Left lobe of liver (tissue), 2 donors: ENCODE measurements around the gene NUDT12. TPM values are rescaled to one million over a fixed set of nuclear protein-coding genes. Genes with fewer than 3 reads are reported as not detected.
A peak's percentile ranks its signal among the peaks of the same experiment; 100 is the strongest.

Experiments
- ATAC-seq: fragments of 200-7000 bp; cut with Tn5 transposase; one replicate; pipeline ENCODE4 v1.9.1; 2020; ENCODE audit warnings: mild to moderate bottlenecking, moderate library complexity
- DNase-seq: peaks from one replicate; pipeline ENCODE4 v3.0.0-alpha.2; 2020; ENCODE audit warnings: low spot score
- total RNA-seq: library from RNA; stranded (reverse); gene quantifications from one replicate; pipeline ENCODE4 v1.2.1, GENCODE V29; 2021
- donor health status: DM: no; HTN: no; CAD: no; lungs with moderate emphysema.
- donor health status: DM: no; HTN: yes; CAD: no.

The NUDT12 gene
- total RNA-seq, 1 donor from 2014 or later, result 17.4 TPM

DNA sequence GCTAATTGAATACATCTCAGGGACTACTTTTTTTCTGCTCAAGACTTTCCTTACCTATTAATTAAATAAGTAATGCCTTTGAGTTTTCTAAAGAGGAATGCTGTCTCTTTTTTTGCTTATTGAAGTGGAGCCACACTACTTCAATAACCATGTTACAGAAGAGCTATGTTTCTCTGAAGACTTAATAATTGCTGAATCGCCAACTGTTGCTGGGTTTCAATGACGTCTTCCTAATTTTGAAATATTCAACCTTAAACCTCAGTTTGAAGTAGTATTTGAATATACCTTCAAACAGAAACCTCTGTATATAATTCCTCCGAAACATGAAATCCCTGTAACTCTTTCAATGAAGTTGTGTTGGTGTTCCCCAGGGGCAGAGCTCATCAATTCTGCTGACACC is 21.0 kb downstream of the NUDT12 start:
- DNase-seq (no peak), ATAC-seq (no peak)

- DNase-seq, result no peak
- ATAC-seq, result no peak
Measured at GRCh38 chr5:103541114-103541513, 21.5 kb downstream of the NUDT12 start.

DNA sequence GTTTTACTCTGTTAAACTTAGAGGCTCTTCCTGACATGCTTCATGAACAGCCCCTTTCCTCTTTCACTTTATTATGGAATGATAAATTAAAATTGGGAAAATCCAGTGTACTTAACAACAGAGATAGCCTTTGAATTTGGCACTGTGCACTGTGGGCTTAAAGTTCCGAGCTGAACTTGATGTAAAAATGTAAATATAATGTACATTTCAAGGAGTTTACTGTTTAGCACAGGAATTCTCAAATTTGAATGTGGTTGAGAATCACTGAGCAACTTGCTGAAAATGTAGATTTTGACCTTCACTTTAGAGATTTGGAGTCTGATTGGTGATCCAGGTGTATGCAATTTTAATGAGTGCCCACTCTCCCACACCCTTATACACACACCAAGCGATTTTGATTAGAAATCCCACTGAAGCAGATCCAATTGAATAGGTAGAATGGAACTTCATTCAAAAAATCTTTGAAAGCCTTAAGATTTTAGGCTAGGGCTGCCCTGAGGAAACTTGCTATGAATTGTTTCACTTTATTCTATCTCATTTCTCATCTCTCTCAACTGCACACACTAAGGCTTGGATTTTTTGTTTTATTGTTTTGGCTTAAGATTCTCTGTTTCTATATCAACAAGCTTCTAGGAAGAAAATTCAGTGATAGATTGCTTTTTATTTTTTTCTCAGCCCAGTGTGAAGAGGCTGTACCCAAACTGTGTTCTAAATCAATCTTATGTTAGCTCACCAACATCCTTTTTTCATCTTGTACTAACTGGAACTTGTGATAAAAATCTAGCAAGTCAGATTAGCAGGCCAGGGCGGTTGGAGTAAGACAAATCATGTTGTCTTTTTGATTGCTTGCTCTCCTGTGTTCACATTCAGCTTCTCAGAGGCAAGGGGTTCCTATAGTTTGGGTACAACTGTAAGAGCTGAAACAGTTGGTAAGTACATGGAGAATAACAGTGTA is 22.9 kb downstream of the NUDT12 start:
- no peak for ATAC-seq
- no peak for DNase-seq

DNA sequence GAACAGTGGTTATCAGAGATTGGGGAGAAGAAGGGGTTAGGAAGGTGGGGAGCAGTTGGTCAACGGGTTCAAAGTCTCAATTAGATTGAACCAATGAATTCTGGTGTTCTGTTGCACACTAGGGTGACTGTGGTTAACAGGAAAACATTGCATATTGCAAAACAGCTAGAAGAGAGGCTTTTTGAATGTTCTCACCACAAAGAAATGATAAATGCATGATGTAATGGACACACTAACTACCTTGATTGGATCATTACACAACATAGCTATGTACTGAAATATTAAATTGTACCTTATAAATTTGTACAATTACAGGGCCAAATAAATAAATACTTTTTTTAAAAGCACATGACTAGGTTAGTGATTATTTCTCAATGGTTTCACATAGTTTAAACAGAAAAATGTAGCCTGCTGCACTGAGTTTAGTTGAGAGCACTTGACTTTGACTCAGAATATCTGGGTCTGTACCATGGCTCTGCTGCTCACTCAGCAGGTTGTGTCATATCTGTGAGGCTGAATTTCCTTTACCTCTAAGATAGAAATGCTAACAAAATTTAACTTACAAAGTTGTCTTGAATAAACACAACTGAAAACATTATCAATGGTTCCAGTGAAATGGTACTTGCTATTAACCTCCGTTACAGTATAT is 30.4 kb downstream of the NUDT12 start:
- DNase-seq, result no peak
- ATAC-seq, result no peak

DNA sequence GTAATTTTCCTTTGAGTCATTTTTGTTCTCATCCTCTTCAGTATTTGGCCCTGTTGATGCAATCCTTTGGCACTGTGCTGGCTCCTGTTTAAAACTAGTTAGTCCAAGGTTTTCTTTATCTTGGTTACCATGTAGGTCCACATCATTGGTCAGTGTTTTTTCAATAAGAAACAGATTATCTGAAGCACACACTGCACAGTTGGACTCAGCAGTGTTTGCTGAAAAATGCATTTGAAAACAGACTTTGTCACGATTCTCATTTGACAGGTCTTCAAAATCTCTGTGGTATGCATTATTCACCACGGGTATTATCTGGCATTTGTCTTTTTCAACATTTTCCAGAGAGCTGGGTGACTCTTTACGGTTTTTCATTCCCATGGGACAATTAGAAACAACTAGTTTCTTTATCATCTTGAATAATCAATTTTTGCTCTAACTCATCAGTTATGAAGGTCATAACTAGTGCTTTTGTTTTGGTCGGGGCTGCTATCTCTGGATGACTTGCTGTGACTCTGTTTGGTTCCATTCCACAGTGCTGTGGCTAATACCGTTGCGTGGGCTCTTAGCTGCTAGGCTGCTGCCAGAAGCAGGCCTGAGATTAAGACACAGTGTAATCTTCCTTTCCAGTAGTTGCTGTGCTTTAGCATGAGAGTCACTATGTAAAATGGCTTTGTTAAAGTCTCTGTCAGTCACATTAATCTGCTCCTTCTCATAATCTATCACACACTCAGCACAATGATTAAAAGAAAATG is 36.2 kb downstream of the NUDT12 start:
- DNase-seq (no peak), ATAC-seq (no peak)

GRCh38 chr5:103525361-103525760 is 37.2 kb downstream of the NUDT12 start:
- DNase-seq, result no peak
- no peak for ATAC-seq

DNA sequence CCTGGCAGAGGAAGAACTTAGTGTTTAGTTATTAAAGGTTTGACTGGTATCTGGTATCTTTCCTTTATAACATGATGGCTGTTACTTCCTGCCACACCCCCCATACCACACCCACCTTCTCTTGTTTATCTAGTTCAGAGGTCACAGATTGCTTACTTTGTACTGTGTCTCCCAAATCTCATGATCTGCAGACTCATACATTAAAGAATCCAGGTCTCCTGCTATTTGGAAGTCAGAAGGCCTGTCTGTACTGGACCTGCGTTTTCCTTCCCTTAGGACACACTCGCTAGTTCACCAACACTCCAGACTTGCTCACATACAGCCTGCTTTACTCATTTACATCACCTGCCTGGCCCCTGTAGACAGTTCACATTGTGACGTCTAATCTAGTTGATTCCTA is 39.3 kb downstream of the NUDT12 start:
- ATAC-seq, result peak; percentile 26
- no peak for DNase-seq

DNA sequence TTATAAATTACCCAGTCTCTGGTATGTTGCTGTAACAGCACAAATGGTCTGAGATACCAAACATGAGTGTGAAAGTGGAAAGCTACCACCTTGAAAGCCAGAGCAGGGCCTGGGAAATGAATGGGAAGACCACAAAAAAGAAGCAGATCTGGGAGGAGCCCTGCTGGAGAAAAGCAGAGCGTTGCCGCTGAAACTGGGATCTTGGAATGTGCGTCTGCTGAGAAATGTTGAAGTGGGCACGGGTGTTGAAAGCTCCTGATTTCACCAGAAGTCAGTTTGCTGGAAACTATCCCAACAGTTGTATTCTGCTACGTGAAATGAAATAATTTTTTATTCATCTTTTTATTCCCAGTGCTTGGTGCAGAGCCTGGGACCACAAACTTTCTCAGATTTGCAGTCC is 40.0 kb downstream of the NUDT12 start:
- ATAC-seq, result no peak
- DNase-seq, result no peak

GRCh38 chr5:103519550-103519949 is 43.0 kb downstream of the NUDT12 start:
- DNase-seq, result no peak
- ATAC-seq, result no peak

DNA sequence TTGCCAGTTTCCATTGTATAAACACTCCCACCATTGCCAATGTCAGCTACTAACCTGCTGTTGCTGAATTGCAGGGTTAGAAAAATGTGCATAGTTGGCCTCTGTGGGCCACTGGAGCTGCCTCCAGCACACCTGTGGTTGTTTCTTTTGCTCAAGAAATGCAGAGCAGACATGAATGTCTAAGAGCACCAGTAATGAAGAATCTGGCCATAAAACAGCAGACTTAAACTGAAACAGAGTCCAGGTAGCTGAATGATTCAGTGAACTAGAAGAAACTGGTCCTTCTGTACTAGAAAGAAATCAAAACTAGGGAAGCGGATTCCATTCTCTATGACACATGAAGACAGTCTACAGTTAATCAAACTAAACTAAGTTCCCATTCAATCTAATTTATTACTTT is 48.2 kb downstream of the NUDT12 start:
- DNase-seq, result no peak
- ATAC-seq, result no peak

DNA sequence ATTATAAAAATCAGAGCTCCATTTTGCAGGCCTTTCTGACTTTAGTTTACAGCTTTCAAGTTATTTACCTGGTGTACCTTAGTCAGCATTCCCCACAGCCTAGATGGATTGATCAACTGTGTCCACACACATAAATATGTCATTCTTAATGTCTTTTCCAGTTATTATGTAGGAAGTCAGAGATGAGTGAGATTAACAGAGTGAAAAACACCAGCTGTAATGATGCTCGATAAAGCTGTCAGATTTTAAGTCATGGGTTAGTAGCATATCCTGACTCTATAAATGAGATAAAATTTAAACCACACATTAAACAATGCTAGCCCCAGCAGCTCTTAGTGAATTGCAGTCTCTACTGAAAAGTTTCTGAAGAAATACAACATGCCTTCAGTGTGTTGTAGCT is 48.9 kb downstream of the NUDT12 start:
- DNase-seq (no peak), ATAC-seq (no peak)

- ATAC-seq (no peak), DNase-seq (no peak)
Measured at GRCh38 chr5:103512500-103512899, 50.1 kb downstream of the NUDT12 start.

GRCh38 chr5:103511554-103511885 is 51.1 kb downstream of the NUDT12 start:
- DNase-seq (no peak), ATAC-seq (no peak)

GRCh38 chr5:103510851-103511553 is 51.6 kb downstream of the NUDT12 start:
- ATAC-seq (no peak), DNase-seq (no peak)

DNA sequence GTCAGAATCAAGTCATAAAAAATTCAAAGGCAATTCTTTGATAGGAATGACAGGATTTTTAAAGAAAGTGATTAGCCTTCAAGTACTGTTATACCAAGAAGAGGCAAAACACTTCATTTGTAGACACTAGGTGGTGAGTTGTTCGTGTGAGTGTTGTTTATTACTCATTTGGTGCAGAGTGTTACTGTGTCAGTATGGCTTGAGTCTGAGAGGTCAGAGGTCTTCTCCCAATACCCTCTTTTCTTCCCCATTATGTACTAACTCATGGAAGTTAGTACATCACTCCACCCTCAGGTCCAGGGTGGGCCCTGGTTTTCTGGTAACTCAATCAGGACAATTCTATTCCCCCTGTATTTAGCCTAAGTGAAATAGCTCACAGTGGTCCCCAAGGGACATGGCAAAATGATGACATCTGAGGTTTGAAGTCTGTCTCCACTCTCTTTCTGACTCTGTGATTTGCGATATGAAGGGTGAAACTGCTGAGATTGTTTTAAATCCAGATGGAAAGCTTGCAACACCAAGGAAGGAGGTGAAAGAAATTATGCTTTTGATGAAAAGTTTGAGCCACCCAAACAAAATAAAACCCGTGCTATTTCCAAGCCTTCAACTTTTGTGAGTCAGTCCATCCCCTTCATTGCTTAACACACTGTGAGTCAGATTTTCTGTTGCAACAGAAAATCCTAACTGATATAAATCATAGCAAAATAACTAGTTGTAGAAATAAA is 56.8 kb downstream of the NUDT12 start:
- no peak for ATAC-seq
- no peak for DNase-seq

- DNase-seq (no peak), ATAC-seq (no peak)
Measured at GRCh38 chr5:103503066-103503465, 59.5 kb downstream of the NUDT12 start.

GRCh38 chr5:103502662-103503061 is 59.9 kb downstream of the NUDT12 start:
- ATAC-seq, result no peak
- DNase-seq, result no peak
